ENCODE measurements around the gene RBBP8. TPM values are rescaled to one million over a fixed set of nuclear protein-coding genes. Genes with fewer than 3 reads are reported as not detected.
"Not testable (repeated sequence)": the region's sequence is repeated elsewhere in the genome, so short reads cannot be mapped to it uniquely, and the experiment has no call there.

Gene RBBP8
- total RNA-seq = 30.4 TPM
- long read RNA-seq, transcript RBBP8-201 (19 exons, 3,288 nt) = major isoform, 12 of 23 reads
- long read RNA-seq, partial matches to known transcripts = 4 of 23 reads
- long read RNA-seq, other reads (novel, unspliced or antisense) = 7 of 23 reads

DNA sequence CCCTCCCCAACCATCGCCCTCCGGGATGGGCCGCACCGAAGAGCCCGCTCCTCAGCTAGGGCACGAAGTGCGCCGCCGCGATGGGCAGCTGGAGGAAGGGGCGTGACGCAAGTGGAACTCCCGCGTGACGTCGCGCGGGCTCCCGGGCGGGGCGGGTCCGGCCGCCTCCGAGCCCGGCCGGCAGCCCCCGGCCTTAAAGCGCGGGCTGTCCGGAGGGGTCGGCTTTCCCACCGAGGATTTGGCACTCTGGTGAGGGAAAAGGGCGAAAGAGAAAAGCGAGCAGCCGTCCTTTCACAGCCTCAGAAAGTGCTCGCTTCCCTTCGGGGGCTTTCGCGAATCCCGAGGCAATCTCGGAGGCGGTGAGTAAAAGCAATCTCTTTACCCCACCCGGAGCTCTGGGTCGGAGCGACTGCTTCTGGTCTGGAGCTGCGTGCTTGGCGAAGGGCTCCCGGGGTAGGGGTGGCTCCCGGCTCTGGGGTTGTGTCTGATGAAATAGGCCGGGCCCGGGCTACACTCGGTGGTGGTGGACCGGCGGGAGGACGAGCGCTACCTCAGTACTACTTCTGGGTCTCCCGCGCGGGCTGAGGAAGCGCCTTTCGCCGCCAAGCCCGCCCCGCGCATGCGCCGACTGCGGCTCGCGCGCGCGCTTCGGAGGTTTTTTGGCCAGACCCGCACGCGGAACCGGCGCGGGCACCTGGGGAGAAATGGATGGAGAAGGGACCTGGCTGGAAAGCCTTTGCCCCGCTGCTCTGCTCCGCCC lies at the start of gene RBBP8:
TSS of gene RBBP8 (plus strand) at position 123 of the 760 bp plus-strand sequence. CDS start 3,524 bp downstream, outside the sequence.
- no peaks in the 10 kb centered on the region for H3K9me3 ChIP-seq
- no peaks in the 10 kb centered on the region for H3K4me1 ChIP-seq
- intact Hi-C loops (cut with DNase I) = no loop called here
- no peaks in the 10 kb centered on the region for H3K27me3 ChIP-seq
- TF ChIP-seq, protein P1, sequence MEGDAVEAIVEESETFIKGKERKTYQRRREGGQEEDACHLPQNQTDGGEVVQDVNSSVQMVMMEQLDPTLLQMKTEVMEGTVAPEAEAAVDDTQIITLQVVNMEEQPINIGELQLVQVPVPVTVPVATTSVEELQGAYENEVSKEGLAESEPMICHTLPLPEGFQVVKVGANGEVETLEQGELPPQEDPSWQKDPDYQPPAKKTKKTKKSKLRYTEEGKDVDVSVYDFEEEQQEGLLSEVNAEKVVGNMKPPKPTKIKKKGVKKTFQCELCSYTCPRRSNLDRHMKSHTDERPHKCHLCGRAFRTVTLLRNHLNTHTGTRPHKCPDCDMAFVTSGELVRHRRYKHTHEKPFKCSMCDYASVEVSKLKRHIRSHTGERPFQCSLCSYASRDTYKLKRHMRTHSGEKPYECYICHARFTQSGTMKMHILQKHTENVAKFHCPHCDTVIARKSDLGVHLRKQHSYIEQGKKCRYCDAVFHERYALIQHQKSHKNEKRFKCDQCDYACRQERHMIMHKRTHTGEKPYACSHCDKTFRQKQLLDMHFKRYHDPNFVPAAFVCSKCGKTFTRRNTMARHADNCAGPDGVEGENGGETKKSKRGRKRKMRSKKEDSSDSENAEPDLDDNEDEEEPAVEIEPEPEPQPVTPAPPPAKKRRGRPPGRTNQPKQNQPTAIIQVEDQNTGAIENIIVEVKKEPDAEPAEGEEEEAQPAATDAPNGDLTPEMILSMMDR (IDR thresholded peaks at IDR 0.05) = no peak
- peaks cover 9% of the 10 kb centered on the region for H3K36me3 ChIP-seq
- peak within 1 kb of the TSS; percentile 88 for H3K27ac ChIP-seq
- H3K4me3 ChIP-seq = peak within 1 kb of the TSS; percentile 74
- peak; percentile 92 for DNase-seq
- peak; percentile 95 for ATAC-seq

DNA sequence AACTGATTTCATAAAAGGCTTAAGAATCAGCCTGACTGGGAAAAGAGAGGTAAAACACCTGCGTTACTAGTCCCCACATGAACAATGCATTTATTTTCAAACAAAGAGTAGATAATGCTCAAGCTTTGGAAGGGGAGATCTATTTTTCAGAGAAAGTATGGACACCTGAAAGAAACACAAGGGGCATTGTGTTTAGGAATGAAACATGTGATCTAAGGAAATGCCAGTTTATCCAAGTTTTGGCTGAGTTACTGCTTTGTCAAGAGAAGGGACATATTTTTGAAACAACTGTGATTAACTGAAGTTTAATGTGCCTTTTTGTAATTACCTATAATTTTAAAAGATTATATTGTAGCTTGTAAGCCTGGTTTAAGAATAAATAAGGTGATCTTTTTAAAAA lies 49.3 kb upstream of the RBBP8 start:
- TF ChIP-seq, protein P1 (IDR thresholded peaks at IDR 0.05) = no peak
- Histone ChIP-seq H3K4me3 (no peak overlapping the region), H3K27me3 (no peaks in the 10 kb centered on the region), H3K27ac (no peak overlapping the region), H3K9me3 (no peaks in the 10 kb centered on the region), H3K4me1 (no peaks in the 10 kb centered on the region), H3K36me3 (no peaks in the 10 kb centered on the region)
- ATAC-seq = no peak
- intact Hi-C loops (cut with DNase I) = no loop called here
- DNase-seq = no peak

DNA sequence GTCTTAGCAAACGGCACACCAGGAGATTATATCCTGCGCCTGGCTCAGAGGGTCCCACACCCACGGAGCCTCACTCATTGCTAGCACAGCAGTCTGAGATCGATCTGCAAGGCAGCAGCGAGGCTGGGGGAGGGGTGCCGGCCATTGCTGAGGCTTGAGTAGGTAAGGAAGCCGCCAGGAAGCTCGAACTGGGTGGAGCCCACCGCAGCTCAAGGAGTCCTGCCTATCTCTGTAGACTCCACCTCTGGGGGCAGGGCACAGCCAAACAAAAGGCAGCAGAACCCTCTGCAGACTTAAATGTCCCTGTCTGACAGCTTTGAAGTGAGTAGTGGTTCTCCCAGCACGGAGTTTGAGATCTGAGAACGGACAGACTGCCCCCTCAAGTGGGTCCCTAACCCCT lies 47.4 kb upstream of the RBBP8 start:
- H3K4me3 ChIP-seq; intact Hi-C loops (cut with DNase I); H3K27me3 ChIP-seq; H3K36me3 ChIP-seq; H3K4me1 ChIP-seq; ATAC-seq; H3K27ac ChIP-seq; DNase-seq; H3K9me3 ChIP-seq: not testable (repeated sequence)

DNA sequence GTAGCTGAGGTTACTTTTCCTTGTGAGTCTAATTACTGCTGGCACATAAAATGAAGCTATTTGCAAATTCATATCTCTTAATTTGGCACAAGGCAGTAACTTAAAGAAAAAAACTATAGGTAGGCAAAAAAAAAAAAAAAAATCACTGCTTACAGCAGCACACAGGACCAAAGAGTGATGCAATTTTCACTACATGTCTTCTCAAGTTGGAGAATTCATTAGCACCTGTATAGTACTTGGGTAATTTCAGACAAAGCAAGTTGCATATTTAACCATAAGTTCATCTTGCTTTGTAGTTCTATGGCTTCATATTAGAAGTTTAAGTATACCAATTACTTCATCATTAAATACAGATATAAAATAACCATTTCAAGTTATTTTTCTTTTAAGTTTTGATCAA lies 33.7 kb upstream of the RBBP8 start:
- H3K27me3 ChIP-seq = no peaks in the 10 kb centered on the region
- no peak overlapping the region for H3K4me3 ChIP-seq
- no peak for DNase-seq
- H3K4me1 ChIP-seq = peaks cover 3% of the 10 kb centered on the region
- intact Hi-C loops (cut with DNase I) = no loop called here
- ATAC-seq = no peak
- TF ChIP-seq, protein P1 (IDR thresholded peaks at IDR 0.05) = no peak
- H3K36me3 ChIP-seq = no peaks in the 10 kb centered on the region
- no peaks in the 10 kb centered on the region for H3K9me3 ChIP-seq
- no peak overlapping the region for H3K27ac ChIP-seq

DNA sequence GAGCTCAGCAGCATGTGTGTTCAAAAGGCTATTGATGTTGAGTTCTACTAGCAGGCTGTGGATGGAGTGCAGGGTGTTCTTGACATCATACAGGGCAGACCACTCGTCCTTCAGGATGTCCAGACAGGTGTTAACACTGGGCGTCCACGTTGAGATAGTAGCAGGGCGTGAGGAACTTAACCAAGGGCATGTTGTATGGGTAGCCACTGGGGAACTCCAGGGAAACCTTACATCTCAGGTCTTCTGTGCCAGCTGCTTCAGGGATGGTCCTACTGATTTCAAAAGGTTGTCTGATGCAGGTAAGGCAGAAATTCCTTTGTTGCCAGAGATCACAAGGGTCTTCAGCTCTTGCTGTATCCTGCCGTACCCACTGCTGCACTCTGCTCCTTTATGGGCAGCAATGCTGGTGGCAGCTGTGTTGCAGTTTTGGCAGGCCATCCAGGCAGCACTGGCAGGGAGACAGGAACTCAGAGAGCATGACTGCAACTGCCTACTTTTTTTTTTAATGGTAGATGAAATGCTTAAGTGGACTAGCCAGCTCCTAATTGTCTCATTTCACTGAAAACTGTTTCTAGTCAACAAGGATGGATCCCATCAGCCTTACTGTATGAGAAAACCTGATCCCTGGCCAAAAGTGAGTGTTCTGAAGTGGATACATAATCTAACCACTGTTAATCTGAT lies 32.4 kb upstream of the RBBP8 start:
- peaks cover 3% of the 10 kb centered on the region for H3K4me1 ChIP-seq
- intact Hi-C loops (cut with DNase I) = no loop called here
- TF ChIP-seq, protein P1 (IDR thresholded peaks at IDR 0.05) = no peak
- DNase-seq = no peak
- no peak overlapping the region for H3K27ac ChIP-seq
- no peaks in the 10 kb centered on the region for H3K27me3 ChIP-seq
- H3K4me3 ChIP-seq = no peak overlapping the region
- H3K36me3 ChIP-seq = no peaks in the 10 kb centered on the region
- ATAC-seq = no peak
- no peaks in the 10 kb centered on the region for H3K9me3 ChIP-seq

DNA sequence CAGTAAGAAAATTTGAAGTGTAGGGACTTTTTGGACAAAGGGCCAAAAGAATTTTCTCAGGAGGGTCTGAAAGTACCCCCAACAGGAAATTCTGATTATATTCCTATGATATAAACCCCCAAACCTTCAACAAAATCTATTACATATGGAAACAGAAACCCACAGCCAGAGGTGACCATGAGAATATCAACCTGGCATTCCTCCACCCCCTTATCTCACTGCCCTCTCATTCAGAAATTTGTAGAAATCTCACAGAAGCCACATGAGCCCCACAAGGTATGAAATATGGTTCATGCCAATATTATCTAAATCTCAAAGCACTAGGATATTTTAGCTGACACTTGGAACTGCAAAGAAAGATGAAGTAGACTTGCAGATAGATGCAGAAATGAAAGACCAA lies 31.0 kb upstream of the RBBP8 start:
- H3K4me3 ChIP-seq = no peak overlapping the region
- DNase-seq (no peak), ATAC-seq (no peak)
- peaks cover 3% of the 10 kb centered on the region for H3K4me1 ChIP-seq
- intact Hi-C loops (cut with DNase I) = no loop called here
- TF ChIP-seq, protein P1 (IDR thresholded peaks at IDR 0.05) = no peak
- H3K27me3 ChIP-seq = no peaks in the 10 kb centered on the region
- H3K9me3 ChIP-seq = no peaks in the 10 kb centered on the region
- no peak overlapping the region for H3K27ac ChIP-seq
- no peaks in the 10 kb centered on the region for H3K36me3 ChIP-seq

DNA sequence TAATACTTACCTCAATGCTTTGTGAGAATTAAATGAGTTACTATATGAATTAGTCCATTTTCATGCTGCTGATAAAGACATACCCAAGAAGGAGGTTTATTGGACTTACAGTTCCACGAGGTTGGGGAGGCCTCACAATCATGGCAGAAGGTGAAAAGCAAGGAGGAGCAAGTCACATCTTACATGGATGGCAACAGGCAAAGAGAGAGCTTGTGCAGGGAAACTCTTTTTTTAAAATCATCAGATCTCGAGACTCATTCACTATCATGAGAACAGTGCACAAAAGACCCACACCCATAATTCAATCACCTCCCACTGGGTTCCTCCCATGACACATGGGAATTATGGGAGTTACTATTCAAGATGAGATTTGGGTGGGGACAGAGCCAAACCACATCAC lies 29.9 kb upstream of the RBBP8 start:
- H3K4me3 ChIP-seq; intact Hi-C loops (cut with DNase I); H3K9me3 ChIP-seq; H3K27ac ChIP-seq; H3K27me3 ChIP-seq; ATAC-seq; H3K36me3 ChIP-seq; DNase-seq; H3K4me1 ChIP-seq: not testable (repeated sequence)
